HCT116 (cell line): Measurements from ENCODE around the gene ANKRD39. TPM values are rescaled to one million over a fixed set of nuclear protein-coding genes. Genes with fewer than 3 reads are reported as not detected.

Experiments used
- ATAC-seq: fragments of 200-7000 bp; cut with Tn5 transposase; 2 replicates; pipeline ENCODE4 v1.9.1; 2020; ENCODE audit warnings: mild to moderate bottlenecking, moderate library complexity
- BruUV-seq: library from RNA; stranded (reverse); fragments of 400-500 nt; replicated peaks from 2 replicates; lab custom pipeline; 2021; lab: Mats Ljungman, UMichigan
- CTCF ChIA-PET: fragments of 300-600 bp; sonication (Branson Sonifier 250); formaldehyde crosslinking; loops from one replicate; lab custom pipeline; 2021; ENCODE audit warnings: antibody characterized with exemption; lab: Charles Lee
- POLR2A ChIA-PET: fragments of 300-600, 350-600 bp; sonication (Branson Sonifier 250); formaldehyde crosslinking; loops from one replicate; lab custom pipeline; 2021; ENCODE audit warnings: antibody characterized with exemption; lab: Charles Lee
- RAD21 ChIA-PET, 2 experiments: fragments of 300-600 bp; sonication (Branson Sonifier 250); formaldehyde crosslinking; loops; one replicate each; lab custom pipeline; 2023; ENCODE audit warnings: low total read pairs in 2 of 2; ENCODE audit not compliant: uncharacterized antibody in 2 of 2, unreplicated experiment in 2 of 2, low non-redundant PET in 1 of 2; lab: Charles Lee
- DNase-seq: peaks from one replicate; pipeline ENCODE4 v3.0.0-alpha.2; 2010; ENCODE audit warnings: low read depth, low spot score
- H2AFZ ChIP-seq: fragments of 200-600 bp; shearing (Covaris generic), sonication (generic); 2 replicates; pipeline ENCODE4 v1.6.1; 2017; ENCODE audit warnings: low read depth, mixed run types, mixed read lengths, antibody characterized with exemption, low read length; ENCODE audit not compliant: poor library complexity, severe bottlenecking
- H3K27ac ChIP-seq: 2 replicates; pipeline ENCODE4 v1.5.1; 2012; ENCODE audit warnings: low read depth, low read length
- H3K27me3 ChIP-seq: fragments of 200-600 bp; sonication (generic); 2 replicates; pipeline ENCODE4 v1.6.1; 2016; ENCODE audit warnings: mixed run types, low read length, mixed read lengths; ENCODE audit not compliant: insufficient read depth
- H3K36me3 ChIP-seq, 2 experiments: fragments of 200-500 bp in 1 of 2; fragments of 200-600 bp in 1 of 2; sonication (Bioruptor generic) in 1 of 2; sonication (generic) in 1 of 2; 2 replicates each; pipeline versions ENCODE4 v1.5.1 to v1.6.1; 2014 to 2016; ENCODE audit warnings: low read length in 2 of 2, inconsistent platforms in 1 of 2, mixed read lengths in 1 of 2, mixed run types in 1 of 2; ENCODE audit not compliant: insufficient read depth in 2 of 2, control insufficient read depth in 1 of 2
- H3K4me1 ChIP-seq, 2 experiments: fragments of 200-600 bp in 1 of 2; sonication (generic) in 1 of 2; 2 replicates each; pipeline versions ENCODE4 v1.5.1 to v1.6.1; 2012 to 2017; ENCODE audit warnings: low read length in 2 of 2, inconsistent platforms in 1 of 2, mild to moderate bottlenecking in 1 of 2, mixed read lengths in 1 of 2, mixed run types in 1 of 2, moderate library complexity in 1 of 2; ENCODE audit not compliant: insufficient read depth in 2 of 2, control insufficient read depth in 1 of 2
- H3K4me2 ChIP-seq: fragments of 200-600 bp; sonication (generic); 2 replicates; pipeline ENCODE4 v1.6.1; 2017; ENCODE audit warnings: mixed run types, low read length, mixed read lengths
- H3K4me3 ChIP-seq, 2 experiments: fragments of 200-600 bp in 1 of 2; sonication (generic) in 1 of 2; replicated peaks in 1 of 2; 2 replicates each; pipeline ENCODE4 v1.5.1; 2011 to 2016; ENCODE audit warnings: low read length in 2 of 2, control low read depth in 1 of 2, low read depth in 1 of 2, mild to moderate bottlenecking in 1 of 2, mixed read lengths in 1 of 2, mixed run types in 1 of 2
- H3K79me2 ChIP-seq: fragments of 200-600 bp; sonication (generic); 2 replicates; pipeline ENCODE4 v1.6.1; 2017; ENCODE audit warnings: mild to moderate bottlenecking, mixed run types, low read length, moderate library complexity, mixed read lengths; ENCODE audit not compliant: insufficient read depth
- H3K9ac ChIP-seq: fragments of 200-600 bp; sonication (generic); 2 replicates; pipeline ENCODE4 v1.6.1; 2016; ENCODE audit warnings: low read length, mixed read lengths
- H3K9me2 ChIP-seq: fragments of 200-600 bp; sonication (generic), shearing (Covaris generic); 2 replicates; pipeline ENCODE4 v1.6.1; 2017; ENCODE audit warnings: mixed run types, mild to moderate bottlenecking, moderate library complexity; ENCODE audit not compliant: insufficient read depth
- H3K9me3 ChIP-seq, 2 experiments: fragments of 200-500 bp in 1 of 2; fragments of 200-600 bp in 1 of 2; sonication (Bioruptor generic) in 1 of 2; sonication (generic) in 1 of 2; 2 replicates each; pipeline ENCODE4 v1.6.1; 2014 to 2017; ENCODE audit warnings: low read length in 2 of 2, mixed read lengths in 2 of 2, inconsistent platforms in 1 of 2, low read depth in 1 of 2, mild to moderate bottlenecking in 1 of 2, mixed run types in 1 of 2, moderate library complexity in 1 of 2; ENCODE audit not compliant: control insufficient read depth in 1 of 2, insufficient read depth in 1 of 2
- H4K20me1 ChIP-seq: fragments of 200-600 bp; sonication (generic), shearing (Covaris generic); 2 replicates; pipeline ENCODE4 v1.6.1; 2017; ENCODE audit warnings: mixed run types, mild to moderate bottlenecking, moderate library complexity; ENCODE audit not compliant: insufficient read depth
- ELF1 ChIP-seq: IDR thresholded peaks from 2 replicates; pipeline ENCODE4 v1.6.1; 2012; ENCODE audit warnings: low read depth, borderline replicate concordance
- EZH2 ChIP-seq: fragments of 200-600 bp; sonication (generic); IDR thresholded peaks from 2 replicates; pipeline ENCODE4 v1.6.1; 2017; ENCODE audit warnings: antibody characterized with exemption, mixed run types
- POLR2AphosphoS5 ChIP-seq: IDR thresholded peaks from 2 replicates; pipeline ENCODE4 v1.6.1; 2011; ENCODE audit warnings: mild to moderate bottlenecking, low read depth, low read length, moderate library complexity
- SIN3A ChIP-seq: IDR thresholded peaks from 2 replicates; pipeline ENCODE4 v1.6.1; 2012; ENCODE audit warnings: low read depth
- YY1 ChIP-seq: IDR thresholded peaks from 2 replicates; pipeline ENCODE4 v1.6.1; 2011; ENCODE audit warnings: low read length, low read depth, moderate library complexity, mild to moderate bottlenecking; ENCODE audit not compliant: insufficient replicate concordance; ENCODE audit errors: extremely low read depth
- ZFX ChIP-seq: fragments of 450-650 bp; IDR thresholded peaks from 2 replicates; pipeline ENCODE4 v1.6.1; 2017
- ZNF274 ChIP-seq: fragments of 200-500 bp; sonication (Bioruptor generic); IDR thresholded peaks from 2 replicates; pipeline ENCODE4 v1.6.1; 2014; ENCODE audit warnings: mild to moderate bottlenecking, low read depth, low read length, inconsistent platforms
- intact Hi-C: fragments of 100-400 bp; cut with micrococcal nuclease; formaldehyde crosslinking; loops from 2 replicates; pipeline ENCODE4 v1.10.0; 2022
- total RNA-seq: library from RNA; stranded (reverse); gene quantifications from one replicate; pipeline ENCODE4 v1.2.1, GENCODE V29; 2021; ENCODE audit not compliant: unreplicated experiment
- TF ChIP-seq, protein P1 (sequence below): IDR thresholded peaks from 2 replicates; pipeline ENCODE4 v1.6.1; 2012; ENCODE audit warnings: low read depth
- TF ChIP-seq, protein P2 (sequence below), 3 experiments: fragments of 200-600 bp in 1 of 3; sonication (generic) in 1 of 3; IDR thresholded peaks in 2 of 3; conservative IDR thresholded peaks in 1 of 3; 2 replicates each; pipeline ENCODE4 v1.5.1; 2012 to 2017; ENCODE audit warnings: low read depth in 2 of 3, low read length in 2 of 3, antibody characterized with exemption in 1 of 3, borderline replicate concordance in 1 of 3, control low read depth in 1 of 3, mild to moderate bottlenecking in 1 of 3, mixed read lengths in 1 of 3, mixed run types in 1 of 3, moderate library complexity in 1 of 3; ENCODE audit not compliant: insufficient read depth in 1 of 3

Gene ANKRD39
- total RNA-seq, 1 experiment from 2014 or later = 24.2 TPM

DNA sequence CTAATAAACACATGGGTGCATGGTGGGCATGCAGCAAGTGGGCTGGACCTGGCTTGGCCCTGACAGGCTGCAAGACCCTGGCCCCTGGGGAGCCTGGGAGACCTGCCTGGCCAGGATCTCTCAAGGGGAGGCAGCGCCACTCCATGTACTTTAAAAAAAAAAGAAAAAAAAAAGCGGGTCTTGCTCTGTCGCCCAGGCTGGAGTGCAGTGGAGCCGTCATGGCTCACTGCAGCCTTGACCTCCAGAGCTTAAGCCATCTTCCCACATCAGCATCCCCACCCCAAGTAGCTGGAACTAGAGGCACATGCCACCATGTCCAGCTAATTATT, 41.6 kb upstream of the ANKRD39 start:
- no peaks in the 10 kb centered on the region for H3K79me2 ChIP-seq
- ChIA-PET RAD21 (no interaction called here), POLR2A (interaction anchor here (0.7 kb wide), 1 partner anchor 14 kb away, joined by 3 read pairs; no protein-coding TSS in a partner anchor), CTCF (no interaction called here)
- no peak overlapping the region for H2AFZ ChIP-seq
- H3K4me3 ChIP-seq = no peak overlapping the region
- ATAC-seq (no peak), DNase-seq (no peak)
- H3K27me3 ChIP-seq = no peaks in the 10 kb centered on the region
- no peak overlapping the region for H3K27ac ChIP-seq
- H4K20me1 ChIP-seq = no peaks in the 10 kb centered on the region
- no peak overlapping the region for H3K4me2 ChIP-seq
- H3K9me2 ChIP-seq = no peaks in the 10 kb centered on the region
- H3K9me3 ChIP-seq = no peaks in the 10 kb centered on the region
- H3K36me3 ChIP-seq = no peaks in the 10 kb centered on the region
- H3K4me1 ChIP-seq = peaks cover 13 to 23% of the 10 kb centered on the region in 2 experiments; a peak in 3 of 4 replicates
- intact Hi-C loops = no loop called here
- no TSS peak for BruUV-seq
- no peak overlapping the region for H3K9ac ChIP-seq
- TF ChIP-seq SIN3A (no peak), ZFX (no peak), ZNF274 (no peak), ELF1 (no peak), EZH2 (no peak), POLR2AphosphoS5 (no peak), YY1 (no peak)
- TF ChIP-seq, protein P1, sequence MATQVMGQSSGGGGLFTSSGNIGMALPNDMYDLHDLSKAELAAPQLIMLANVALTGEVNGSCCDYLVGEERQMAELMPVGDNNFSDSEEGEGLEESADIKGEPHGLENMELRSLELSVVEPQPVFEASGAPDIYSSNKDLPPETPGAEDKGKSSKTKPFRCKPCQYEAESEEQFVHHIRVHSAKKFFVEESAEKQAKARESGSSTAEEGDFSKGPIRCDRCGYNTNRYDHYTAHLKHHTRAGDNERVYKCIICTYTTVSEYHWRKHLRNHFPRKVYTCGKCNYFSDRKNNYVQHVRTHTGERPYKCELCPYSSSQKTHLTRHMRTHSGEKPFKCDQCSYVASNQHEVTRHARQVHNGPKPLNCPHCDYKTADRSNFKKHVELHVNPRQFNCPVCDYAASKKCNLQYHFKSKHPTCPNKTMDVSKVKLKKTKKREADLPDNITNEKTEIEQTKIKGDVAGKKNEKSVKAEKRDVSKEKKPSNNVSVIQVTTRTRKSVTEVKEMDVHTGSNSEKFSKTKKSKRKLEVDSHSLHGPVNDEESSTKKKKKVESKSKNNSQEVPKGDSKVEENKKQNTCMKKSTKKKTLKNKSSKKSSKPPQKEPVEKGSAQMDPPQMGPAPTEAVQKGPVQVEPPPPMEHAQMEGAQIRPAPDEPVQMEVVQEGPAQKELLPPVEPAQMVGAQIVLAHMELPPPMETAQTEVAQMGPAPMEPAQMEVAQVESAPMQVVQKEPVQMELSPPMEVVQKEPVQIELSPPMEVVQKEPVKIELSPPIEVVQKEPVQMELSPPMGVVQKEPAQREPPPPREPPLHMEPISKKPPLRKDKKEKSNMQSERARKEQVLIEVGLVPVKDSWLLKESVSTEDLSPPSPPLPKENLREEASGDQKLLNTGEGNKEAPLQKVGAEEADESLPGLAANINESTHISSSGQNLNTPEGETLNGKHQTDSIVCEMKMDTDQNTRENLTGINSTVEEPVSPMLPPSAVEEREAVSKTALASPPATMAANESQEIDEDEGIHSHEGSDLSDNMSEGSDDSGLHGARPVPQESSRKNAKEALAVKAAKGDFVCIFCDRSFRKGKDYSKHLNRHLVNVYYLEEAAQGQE = no peak
- TF ChIP-seq, protein P2, sequence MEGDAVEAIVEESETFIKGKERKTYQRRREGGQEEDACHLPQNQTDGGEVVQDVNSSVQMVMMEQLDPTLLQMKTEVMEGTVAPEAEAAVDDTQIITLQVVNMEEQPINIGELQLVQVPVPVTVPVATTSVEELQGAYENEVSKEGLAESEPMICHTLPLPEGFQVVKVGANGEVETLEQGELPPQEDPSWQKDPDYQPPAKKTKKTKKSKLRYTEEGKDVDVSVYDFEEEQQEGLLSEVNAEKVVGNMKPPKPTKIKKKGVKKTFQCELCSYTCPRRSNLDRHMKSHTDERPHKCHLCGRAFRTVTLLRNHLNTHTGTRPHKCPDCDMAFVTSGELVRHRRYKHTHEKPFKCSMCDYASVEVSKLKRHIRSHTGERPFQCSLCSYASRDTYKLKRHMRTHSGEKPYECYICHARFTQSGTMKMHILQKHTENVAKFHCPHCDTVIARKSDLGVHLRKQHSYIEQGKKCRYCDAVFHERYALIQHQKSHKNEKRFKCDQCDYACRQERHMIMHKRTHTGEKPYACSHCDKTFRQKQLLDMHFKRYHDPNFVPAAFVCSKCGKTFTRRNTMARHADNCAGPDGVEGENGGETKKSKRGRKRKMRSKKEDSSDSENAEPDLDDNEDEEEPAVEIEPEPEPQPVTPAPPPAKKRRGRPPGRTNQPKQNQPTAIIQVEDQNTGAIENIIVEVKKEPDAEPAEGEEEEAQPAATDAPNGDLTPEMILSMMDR (IDR thresholded peaks at IDR 0.05 in 2 of 3, conservative IDR thresholded peaks at IDR 0.05 in 1 of 3; ENCODE audit: borderline replicate concordance in 1 of 3, insufficient read depth in 1 of 3, low read depth in 2 of 3, low read length in 2 of 3) = no peak
